HCT116 (cell line): Measurements from ENCODE around the gene SYNE2. TPM values are rescaled to one million over a fixed set of nuclear protein-coding genes. Genes with fewer than 3 reads are reported as not detected.

ENCODE experiments used
- ATAC-seq: fragments of 200-7000 bp; cut with Tn5 transposase; 2 replicates; pipeline ENCODE4 v1.9.1; 2020; ENCODE audit warnings: mild to moderate bottlenecking, moderate library complexity
- BruUV-seq: library from RNA; stranded (reverse); fragments of 400-500 nt; replicated peaks from 2 replicates; lab custom pipeline; 2021; lab: Mats Ljungman, UMichigan
- CTCF ChIA-PET: fragments of 300-600 bp; sonication (Branson Sonifier 250); formaldehyde crosslinking; loops from one replicate; lab custom pipeline; 2021; ENCODE audit warnings: antibody characterized with exemption; lab: Charles Lee
- POLR2A ChIA-PET: fragments of 300-600, 350-600 bp; sonication (Branson Sonifier 250); formaldehyde crosslinking; loops from one replicate; lab custom pipeline; 2021; ENCODE audit warnings: antibody characterized with exemption; lab: Charles Lee
- RAD21 ChIA-PET, 2 experiments: fragments of 300-600 bp; sonication (Branson Sonifier 250); formaldehyde crosslinking; loops; one replicate each; lab custom pipeline; 2023; ENCODE audit warnings: low total read pairs in 2 of 2; ENCODE audit not compliant: uncharacterized antibody in 2 of 2, unreplicated experiment in 2 of 2, low non-redundant PET in 1 of 2; lab: Charles Lee
- DNase-seq: peaks from one replicate; pipeline ENCODE4 v3.0.0-alpha.2; 2010; ENCODE audit warnings: low read depth, low spot score
- H2AFZ ChIP-seq: fragments of 200-600 bp; shearing (Covaris generic), sonication (generic); 2 replicates; pipeline ENCODE4 v1.6.1; 2017; ENCODE audit warnings: low read depth, mixed run types, mixed read lengths, antibody characterized with exemption, low read length; ENCODE audit not compliant: poor library complexity, severe bottlenecking
- H3K27ac ChIP-seq: 2 replicates; pipeline ENCODE4 v1.5.1; 2012; ENCODE audit warnings: low read depth, low read length
- H3K27me3 ChIP-seq: fragments of 200-600 bp; sonication (generic); 2 replicates; pipeline ENCODE4 v1.6.1; 2016; ENCODE audit warnings: mixed run types, low read length, mixed read lengths; ENCODE audit not compliant: insufficient read depth
- H3K36me3 ChIP-seq, 2 experiments: fragments of 200-500 bp in 1 of 2; fragments of 200-600 bp in 1 of 2; sonication (Bioruptor generic) in 1 of 2; sonication (generic) in 1 of 2; 2 replicates each; pipeline versions ENCODE4 v1.5.1 to v1.6.1; 2014 to 2016; ENCODE audit warnings: low read length in 2 of 2, inconsistent platforms in 1 of 2, mixed read lengths in 1 of 2, mixed run types in 1 of 2; ENCODE audit not compliant: insufficient read depth in 2 of 2, control insufficient read depth in 1 of 2
- H3K4me1 ChIP-seq, 2 experiments: fragments of 200-600 bp in 1 of 2; sonication (generic) in 1 of 2; 2 replicates each; pipeline versions ENCODE4 v1.5.1 to v1.6.1; 2012 to 2017; ENCODE audit warnings: low read length in 2 of 2, inconsistent platforms in 1 of 2, mild to moderate bottlenecking in 1 of 2, mixed read lengths in 1 of 2, mixed run types in 1 of 2, moderate library complexity in 1 of 2; ENCODE audit not compliant: insufficient read depth in 2 of 2, control insufficient read depth in 1 of 2
- H3K4me2 ChIP-seq: fragments of 200-600 bp; sonication (generic); 2 replicates; pipeline ENCODE4 v1.6.1; 2017; ENCODE audit warnings: mixed run types, low read length, mixed read lengths
- H3K4me3 ChIP-seq, 2 experiments: fragments of 200-600 bp in 1 of 2; sonication (generic) in 1 of 2; replicated peaks in 1 of 2; 2 replicates each; pipeline ENCODE4 v1.5.1; 2011 to 2016; ENCODE audit warnings: low read length in 2 of 2, control low read depth in 1 of 2, low read depth in 1 of 2, mild to moderate bottlenecking in 1 of 2, mixed read lengths in 1 of 2, mixed run types in 1 of 2
- H3K79me2 ChIP-seq: fragments of 200-600 bp; sonication (generic); 2 replicates; pipeline ENCODE4 v1.6.1; 2017; ENCODE audit warnings: mild to moderate bottlenecking, mixed run types, low read length, moderate library complexity, mixed read lengths; ENCODE audit not compliant: insufficient read depth
- H3K9ac ChIP-seq: fragments of 200-600 bp; sonication (generic); 2 replicates; pipeline ENCODE4 v1.6.1; 2016; ENCODE audit warnings: low read length, mixed read lengths
- H3K9me2 ChIP-seq: fragments of 200-600 bp; sonication (generic), shearing (Covaris generic); 2 replicates; pipeline ENCODE4 v1.6.1; 2017; ENCODE audit warnings: mixed run types, mild to moderate bottlenecking, moderate library complexity; ENCODE audit not compliant: insufficient read depth
- H3K9me3 ChIP-seq, 2 experiments: fragments of 200-500 bp in 1 of 2; fragments of 200-600 bp in 1 of 2; sonication (Bioruptor generic) in 1 of 2; sonication (generic) in 1 of 2; 2 replicates each; pipeline ENCODE4 v1.6.1; 2014 to 2017; ENCODE audit warnings: low read length in 2 of 2, mixed read lengths in 2 of 2, inconsistent platforms in 1 of 2, low read depth in 1 of 2, mild to moderate bottlenecking in 1 of 2, mixed run types in 1 of 2, moderate library complexity in 1 of 2; ENCODE audit not compliant: control insufficient read depth in 1 of 2, insufficient read depth in 1 of 2
- H4K20me1 ChIP-seq: fragments of 200-600 bp; sonication (generic), shearing (Covaris generic); 2 replicates; pipeline ENCODE4 v1.6.1; 2017; ENCODE audit warnings: mixed run types, mild to moderate bottlenecking, moderate library complexity; ENCODE audit not compliant: insufficient read depth
- EGR1 ChIP-seq: IDR thresholded peaks from 2 replicates; pipeline ENCODE4 v1.6.1; 2012; ENCODE audit warnings: low read depth
- EZH2 ChIP-seq: fragments of 200-600 bp; sonication (generic); IDR thresholded peaks from 2 replicates; pipeline ENCODE4 v1.6.1; 2017; ENCODE audit warnings: antibody characterized with exemption, mixed run types
- EZH2phosphoT487 ChIP-seq: fragments of 200-600 bp; IDR thresholded peaks from 2 replicates; pipeline ENCODE4 v1.6.1; 2018; ENCODE audit warnings: antibody characterized with exemption, borderline replicate concordance
- FOSL1 ChIP-seq: IDR thresholded peaks from 2 replicates; pipeline ENCODE4 v1.6.1; 2012; ENCODE audit warnings: low read depth
- SP1 ChIP-seq: IDR thresholded peaks from 2 replicates; pipeline ENCODE4 v1.6.1; 2012; ENCODE audit warnings: low read depth
- TCF7L2 ChIP-seq: IDR thresholded peaks from 2 replicates; pipeline ENCODE4 v1.7.0; 2011; ENCODE audit warnings: borderline replicate concordance, inconsistent platforms; ENCODE audit not compliant: insufficient read depth, insufficient read length; ENCODE audit errors: extremely low read depth
- ZFX ChIP-seq: fragments of 450-650 bp; IDR thresholded peaks from 2 replicates; pipeline ENCODE4 v1.6.1; 2017
- intact Hi-C: fragments of 100-400 bp; cut with micrococcal nuclease; formaldehyde crosslinking; loops from 2 replicates; pipeline ENCODE4 v1.10.0; 2022
- total RNA-seq: library from RNA; stranded (reverse); gene quantifications from one replicate; pipeline ENCODE4 v1.2.1, GENCODE V29; 2021; ENCODE audit not compliant: unreplicated experiment

SYNE2 gene
- total RNA-seq, 1 experiment from 2014 or later: 28.8 TPM

DNA sequence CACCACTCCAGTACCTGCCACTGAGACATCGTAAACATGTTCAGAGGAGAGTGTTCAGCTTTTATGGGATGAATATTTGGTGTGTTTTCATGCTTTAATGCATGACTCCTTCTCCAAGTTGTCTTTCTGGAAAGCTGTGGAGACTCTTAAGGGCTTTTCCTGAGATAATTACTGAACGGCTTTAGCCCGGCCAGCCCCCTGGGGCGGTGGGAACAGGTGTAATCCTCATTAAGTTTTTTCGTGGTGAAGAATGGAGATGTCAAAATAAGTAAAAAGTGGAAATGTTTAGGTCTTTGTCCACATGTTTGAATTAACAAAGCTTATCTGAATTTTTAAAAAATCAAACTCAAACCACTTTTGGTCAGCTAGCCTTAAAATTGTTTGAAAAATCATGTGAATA lies 1.5 kb downstream of the SYNE2 start:
- Histone ChIP-seq H3K9ac (peak overlapping the region; percentile 74), H3K79me2 (peaks cover 39% of the 10 kb centered on the region), H3K4me2 (peak overlapping the region; percentile 89), H3K36me3 (no peaks in the 10 kb centered on the region), H3K9me2 (no peaks in the 10 kb centered on the region), H2AFZ (no peak overlapping the region), H3K9me3 (no peaks in the 10 kb centered on the region), H3K4me3 (peak overlapping the region; percentile 53 to 74), H3K27ac (no peak overlapping the region), H3K4me1 (peaks cover 3 to 26% of the 10 kb centered on the region in 2 experiments; a peak in 3 of 4 replicates), H4K20me1 (no peaks in the 10 kb centered on the region), H3K27me3 (no peaks in the 10 kb centered on the region)
- no TSS peak for BruUV-seq
- no peak for DNase-seq
- ChIA-PET RAD21 (no interaction called here), POLR2A (interaction anchor here (2.3 kb wide), 1 partner anchor 9 kb away, joined by 6 read pairs; no protein-coding TSS in a partner anchor), CTCF (no interaction called here)
- intact Hi-C loops: loop anchor here (5.0 kb wide), 1 partner anchor 212 kb away; the partner anchor contains the start of gene WDR89
- ATAC-seq: no peak
- no peak for TF ChIP-seq SP1
- no peak for TF ChIP-seq TCF7L2
- TF ChIP-seq EZH2phosphoT487: no peak
- no peak for TF ChIP-seq ZFX
- no peak for TF ChIP-seq FOSL1
- no peak for TF ChIP-seq EZH2

DNA sequence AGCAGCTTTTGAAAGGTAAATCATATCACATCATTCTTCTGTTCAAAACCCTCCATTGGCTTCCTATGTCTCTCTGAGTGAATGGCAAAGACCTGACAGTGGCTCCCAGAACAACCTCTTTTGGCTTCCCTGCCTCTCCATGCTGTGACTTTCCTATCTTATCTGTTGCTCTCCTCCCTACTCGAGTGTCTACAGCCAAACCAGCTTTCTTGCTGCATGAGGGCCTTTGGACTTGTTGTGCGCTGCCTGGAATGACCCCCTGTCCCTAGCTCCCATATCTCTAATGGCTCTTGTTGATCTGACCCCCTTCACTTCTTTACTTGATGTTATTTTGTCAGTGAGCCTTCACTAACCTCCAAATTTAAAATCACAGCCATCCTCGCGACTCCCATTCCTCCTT lies 2.5 kb downstream of the SYNE2 start:
- Histone ChIP-seq H2AFZ (no peak overlapping the region), H3K4me1 (peaks cover 3 to 30% of the 10 kb centered on the region in 2 experiments; a peak in 3 of 4 replicates), H3K9ac (no peak overlapping the region), H3K27ac (no peak overlapping the region), H3K27me3 (no peaks in the 10 kb centered on the region), H3K9me2 (no peaks in the 10 kb centered on the region), H3K79me2 (peaks cover 42% of the 10 kb centered on the region), H3K9me3 (no peaks in the 10 kb centered on the region), H3K4me3 (no peak overlapping the region), H3K36me3 (no peaks in the 10 kb centered on the region), H3K4me2 (no peak overlapping the region), H4K20me1 (no peaks in the 10 kb centered on the region)
- ChIA-PET CTCF (no interaction called here), RAD21 (no interaction called here), POLR2A (no interaction called here)
- no peak for DNase-seq
- no peak for TF ChIP-seq EGR1
- no peak for ATAC-seq
- no TSS peak for BruUV-seq
- intact Hi-C loops: no loop called here
